CD4-positive, alpha-beta T cell (primary cell): ENCODE data around the gene HTD2. TPM values are rescaled to one million over a fixed set of nuclear protein-coding genes. Genes with fewer than 3 reads are reported as not detected.
"Not testable (repeated sequence)": the region's sequence is repeated elsewhere in the genome, so short reads cannot be mapped to it uniquely, and the experiment has no call there.

ENCODE experiments used
- ATAC-seq: fragments of 200-7000 bp; cut with Tn5 transposase; one replicate; pipeline ENCODE4 v1.10.0; 2022; ENCODE audit warnings: mild to moderate bottlenecking; ENCODE audit not compliant: poor library complexity
- CTCF ChIA-PET: fragments of 350-600 bp; sonication (Branson Sonifier 250); formaldehyde crosslinking; loops from one replicate; lab custom pipeline; 2021; ENCODE audit warnings: antibody characterized with exemption, inconsistent platforms; lab: Charles Lee
- POLR2A ChIA-PET: fragments of 350-600 bp; sonication (Branson Sonifier 250); formaldehyde crosslinking; loops from one replicate; lab custom pipeline; 2021; ENCODE audit warnings: antibody characterized with exemption, inconsistent platforms; lab: Charles Lee
- DNase-seq, 14 experiments: peaks; one replicate each; pipeline ENCODE4 v3.0.0-alpha.2; 2013 to 2020; ENCODE audit warnings: mixed read lengths in 2 of 14
- H3K27ac ChIP-seq, 2 donors: one replicate each; pipeline versions ENCODE4 v1.5.1 to v1.7.0; 2013; ENCODE audit warnings: low read length in 2 of 2, low read depth in 1 of 2, mild to moderate bottlenecking in 1 of 2
- H3K27me3 ChIP-seq, 2 experiments: 1 replicate in 1 of 2; 2 replicates in 1 of 2; pipeline versions ENCODE4 v1.6.1 to v1.7.0; 2013; ENCODE audit warnings: low read length in 2 of 2, control low read depth in 1 of 2, mild to moderate bottlenecking in 1 of 2, moderate library complexity in 1 of 2; ENCODE audit not compliant: insufficient read depth in 2 of 2, control insufficient read depth in 1 of 2
- H3K36me3 ChIP-seq: one replicate; pipeline ENCODE4 v1.6.1; 2013; ENCODE audit warnings: low read length, control low read depth; ENCODE audit not compliant: insufficient read depth
- H3K4me1 ChIP-seq: one replicate; pipeline ENCODE4 v1.6.1; 2013; ENCODE audit warnings: low read length, control low read depth; ENCODE audit not compliant: insufficient read depth
- H3K4me3 ChIP-seq: one replicate; pipeline ENCODE4 v1.5.1; 2013; ENCODE audit warnings: mild to moderate bottlenecking, low read length, moderate library complexity
- H3K9me3 ChIP-seq, 2 experiments: 1 replicate in 1 of 2; 2 replicates in 1 of 2; pipeline versions ENCODE4 v1.6.1 to v1.7.0; 2013; ENCODE audit warnings: low read length in 2 of 2, mild to moderate bottlenecking in 2 of 2, control low read depth in 1 of 2, moderate library complexity in 1 of 2; ENCODE audit not compliant: control insufficient read depth in 1 of 2, insufficient read depth in 1 of 2
- H3K27ac Mint-ChIP-seq: one replicate; pipeline ENCODE4 v1.8.0; 2020; ENCODE audit warnings: mixed read lengths
- H3K27me3 Mint-ChIP-seq: one replicate; pipeline ENCODE4 v1.8.0; 2021; ENCODE audit warnings: mixed read lengths
- H3K36me3 Mint-ChIP-seq: one replicate; pipeline ENCODE4 v1.8.0; 2021; ENCODE audit warnings: low read depth, mixed read lengths
- H3K4me1 Mint-ChIP-seq: one replicate; pipeline ENCODE4 v1.8.0; 2021; ENCODE audit warnings: low read depth, mixed read lengths
- H3K4me3 Mint-ChIP-seq: one replicate; pipeline ENCODE4 v1.8.0; 2020; ENCODE audit warnings: mild to moderate bottlenecking, mixed read lengths
- H3K9me3 Mint-ChIP-seq: one replicate; pipeline ENCODE4 v1.8.0; 2020; ENCODE audit warnings: mixed read lengths
- CTCF ChIP-seq: fragments of 200-600 bp; IDR thresholded peaks from one replicate; pipeline ENCODE4 v1.8.0; 2022; ENCODE audit warnings: antibody characterized with exemption, mild to moderate bottlenecking
- intact Hi-C, 2 experiments: fragments of 100-400 bp; cut with DNase I in 1 of 2; cut with micrococcal nuclease in 1 of 2; formaldehyde crosslinking; loops; one replicate each; pipeline versions ENCODE4 v1.15.1 to v1.9.0; 2023 to 2025; cut with DNase I, micrococcal nuclease
- total RNA-seq, 174 experiments: library from RNA in 2 of 174; stranded (reverse) in 2 of 174; gene quantifications; one replicate each; pipeline ENCODE4 v1.2.3 and lab custom pipeline; 2021 to 2026

Gene HTD2
- total RNA-seq, 2 experiments from 2014 or later: 7.2 to 7.3 TPM

- Mint-ChIP-seq H3K4me1 (no peaks in the 10 kb centered on the region), H3K27ac (no peak overlapping the region), H3K4me3 (no peak overlapping the region), H3K9me3 (peaks cover 2% of the 10 kb centered on the region), H3K36me3 (peaks cover 54% of the 10 kb centered on the region), H3K27me3 (no peaks in the 10 kb centered on the region)
- intact Hi-C loops: no loop called here
- H3K27ac ChIP-seq: no peak overlapping the region
- no peak overlapping the region for H3K4me3 ChIP-seq
- H3K36me3 ChIP-seq: peaks cover 3% of the 10 kb centered on the region
- no peaks in the 10 kb centered on the region for H3K9me3 ChIP-seq
- CTCF ChIA-PET: no interaction called here
- no peaks in the 10 kb centered on the region for H3K27me3 ChIP-seq
- POLR2A ChIA-PET: no interaction called here
- no peak for DNase-seq
- no peak for ATAC-seq
- TF ChIP-seq CTCF: no peak
- H3K4me1 ChIP-seq: no peaks in the 10 kb centered on the region
Measured at GRCh38 chr3:58272891-58273290, 33.4 kb upstream of the HTD2 start.

GRCh38 chr3:58273362-58273761 lies 33.0 kb upstream of the HTD2 start:
- CTCF ChIA-PET, POLR2A ChIA-PET: not testable (repeated sequence)

GRCh38 chr3:58274027-58274614 lies 32.2 kb upstream of the HTD2 start:
- Mint-ChIP-seq H3K9me3 (peaks cover 2% of the 10 kb centered on the region), H3K36me3 (peaks cover 56% of the 10 kb centered on the region), H3K4me1 (no peaks in the 10 kb centered on the region), H3K27me3 (no peaks in the 10 kb centered on the region), H3K4me3 (no peak overlapping the region), H3K27ac (no peak overlapping the region)
- Histone ChIP-seq H3K4me3 (no peak overlapping the region), H3K27ac (no peak overlapping the region), H3K36me3 (peaks cover 3% of the 10 kb centered on the region), H3K4me1 (no peaks in the 10 kb centered on the region), H3K27me3 (no peaks in the 10 kb centered on the region), H3K9me3 (no peaks in the 10 kb centered on the region)
- DNase-seq (no peak), ATAC-seq (no peak)
- CTCF ChIA-PET: no interaction called here
- intact Hi-C loops: no loop called here
- no peak for TF ChIP-seq CTCF
- POLR2A ChIA-PET: no interaction called here

More at GRCh38 chr3:58273362-58273761, 33.0 kb upstream of the HTD2 start:
- H3K4me3 Mint-ChIP-seq, H3K4me3 ChIP-seq, H3K4me1 ChIP-seq, ATAC-seq, H3K4me1 Mint-ChIP-seq, DNase-seq, H3K27ac Mint-ChIP-seq, H3K9me3 ChIP-seq, H3K27me3 Mint-ChIP-seq, H3K27ac ChIP-seq, H3K27me3 ChIP-seq, H3K36me3 ChIP-seq, intact Hi-C loops, H3K9me3 Mint-ChIP-seq: not testable (repeated sequence)
- H3K36me3 Mint-ChIP-seq: peaks cover 55% of the 10 kb centered on the region

- CTCF ChIA-PET: no interaction called here
Measured at GRCh38 chr3:58281069-58281468, 25.3 kb upstream of the HTD2 start.

More at GRCh38 chr3:58281069-58281468, 25.3 kb upstream of the HTD2 start:
- Mint-ChIP-seq H3K9me3 (peaks cover 2% of the 10 kb centered on the region), H3K27me3 (no peaks in the 10 kb centered on the region), H3K36me3 (peaks cover 46% of the 10 kb centered on the region), H3K4me1 (no peaks in the 10 kb centered on the region), H3K4me3 (no peak overlapping the region), H3K27ac (no peak overlapping the region)
- TF ChIP-seq CTCF: no peak
- H3K36me3 ChIP-seq: peaks cover 3% of the 10 kb centered on the region
- no peaks in the 10 kb centered on the region for H3K4me1 ChIP-seq
- H3K4me3 ChIP-seq: no peak overlapping the region
- ATAC-seq (no peak), DNase-seq (no peak)
- intact Hi-C loops: no loop called here
- H3K27me3 ChIP-seq: no peaks in the 10 kb centered on the region
- H3K9me3 ChIP-seq: no peaks in the 10 kb centered on the region
- POLR2A ChIA-PET: no interaction called here
- no peak overlapping the region for H3K27ac ChIP-seq
